Ovary (tissue), 9 donors: ENCODE measurements around the gene NFASC. TPM values are rescaled to one million over a fixed set of nuclear protein-coding genes. Genes with fewer than 3 reads are reported as not detected.

Experiments used
- DNase-seq, 5 donors: peaks; one replicate each; pipeline ENCODE4 v3.0.0-alpha.2; 2019 to 2020
- H3K27ac ChIP-seq, 2 donors: fragments of 200-600 bp; one replicate each; pipeline versions ENCODE4 v1.5.1 to v1.8.0; 2019 to 2022
- H3K27me3 ChIP-seq: fragments of 200-600 bp; one replicate; pipeline ENCODE4 v1.8.0; 2022
- H3K36me3 ChIP-seq: fragments of 200-600 bp; sonication (generic); one replicate; pipeline ENCODE4 v1.5.1; 2019
- H3K4me1 ChIP-seq: one replicate; pipeline ENCODE4 v1.8.1; 2013; ENCODE audit warnings: mild to moderate bottlenecking, moderate library complexity; ENCODE audit not compliant: insufficient read depth
- H3K4me3 ChIP-seq: fragments of 200-600 bp; sonication (generic); one replicate; pipeline ENCODE4 v1.5.1; 2017
- H3K9me3 ChIP-seq, 2 donors: fragments of 200-600 bp in 1 of 2; sonication (generic) in 1 of 2; one replicate each; pipeline versions ENCODE4 v1.5.1 to v1.8.1; 2013 to 2019; ENCODE audit warnings: mild to moderate bottlenecking in 1 of 2, moderate library complexity in 1 of 2
- CTCF ChIP-seq, 3 donors: fragments of 450-650 bp in 2 of 3; fragments of 200-600 bp in 1 of 3; IDR thresholded peaks; one replicate each; pipeline versions ENCODE4 v1.5.1 to v1.8.0; 2016 to 2022; ENCODE audit warnings: antibody characterized with exemption in 3 of 3, mild to moderate bottlenecking in 1 of 3
- EP300 ChIP-seq: sonication (generic); formaldehyde crosslinking; IDR thresholded peaks from one replicate; pipeline ENCODE4 v1.6.1; 2017; ENCODE audit warnings: antibody characterized with exemption
- POLR2A ChIP-seq: fragments of 450-650 bp; IDR thresholded peaks from one replicate; pipeline ENCODE4 v1.6.1; 2017; ENCODE audit warnings: antibody characterized with exemption, mild to moderate bottlenecking, moderate library complexity
- WGBS, 3 donors: extraction: QIAGEN DNeasy Blood & Tissue Kit in 1 of 3; methylation state at CpG; one replicate each; pipeline versions ENCODE4 v1.1.5 to v1.1.7; 2013 to 2017; 5-methylcytosine and 5-hydroxymethylcytosine counted together
- intact Hi-C, 4 donors: fragments of 100-400 bp; cut with DNase I; formaldehyde crosslinking; loops; one replicate each; pipeline versions ENCODE4 v1.11.0 to v1.15.1; 2022 to 2023
- polyA plus RNA-seq, 2 donors: library from polyadenylated mRNA; stranded (reverse); fragments of 200-250 nt in 1 of 2; fragments of 350-450 nt in 1 of 2; fragmentation: Illumina TruSeq in 1 of 2; extraction: RNeasy Lipid Tissue Mini Kit (QIAGEN cat#74804) in 1 of 2; gene quantifications; one replicate each; pipeline ENCODE4 v1.2.3, GENCODE V29; 2013 to 2014
- total RNA-seq, 7 donors: library from RNA; depleted of rRNA in 2 of 7; stranded (reverse); fragments of >200 nt in 2 of 7; fragmentation: NEBNext Ultra II Directional in 3 of 7; extraction: Animal tissue kit (Norgen Biotek cat#: 25700) in 3 of 7; gene quantifications; one replicate each; pipeline versions ENCODE4 v1.1.0 to v1.2.4, GENCODE V29; 2016 to 2023
- donor health status: DM: no; HTN: no; CAD: no; lungs with moderate emphysema.
- donor health status: DM: no; HTN: no; CAD: no.
- donor health status: Bipolar disorder and iron deficiency.
- donor health status: DM: yes; HTN: yes; CAD: no.
- donor health status: DM: no; HTN: no; CAD: no.
- donor health status: DM: yes; HTN: yes; CAD: no.

Gene NFASC
- total and polyA plus RNA-seq, 9 donors = 9.3 to 73.2 (median 20.9) TPM

- no peaks in the 10 kb centered on the region for H3K9me3 ChIP-seq
- TF ChIP-seq EP300 (no peak), POLR2A (no peak), CTCF (IDR thresholded peaks at IDR 0.05) (no peak)
- H3K4me1 ChIP-seq = no peaks in the 10 kb centered on the region
- H3K27ac ChIP-seq = no peak overlapping the region
- WGBS, 3 donors = 76 to 82% (median 77%) methylated on average over 8 of the region's 8 CpGs
- no peaks in the 10 kb centered on the region for H3K27me3 ChIP-seq
- H3K36me3 ChIP-seq = no peaks in the 10 kb centered on the region
- H3K4me3 ChIP-seq = no peak overlapping the region
- intact Hi-C loops = no loop called here
- DNase-seq = no peak
Observed at GRCh38 chr1:204960306-204961125, 89.9 kb downstream of the NFASC start.

GRCh38 chr1:204961765-204962419, 91.2 kb downstream of the NFASC start:
- Histone ChIP-seq H3K27me3 (no peaks in the 10 kb centered on the region), H3K9me3 (no peaks in the 10 kb centered on the region), H3K4me1 (no peaks in the 10 kb centered on the region), H3K27ac (no peak overlapping the region), H3K4me3 (no peak overlapping the region), H3K36me3 (no peaks in the 10 kb centered on the region)
- 39 to 54% (median 47%) methylated on average over 8 of the region's 8 CpGs for WGBS, 3 donors
- no peak for DNase-seq
- intact Hi-C loops = no loop called here
- TF ChIP-seq CTCF (IDR thresholded peaks at IDR 0.05) (no peak), EP300 (no peak), POLR2A (no peak)

- Histone ChIP-seq H3K27ac (no peak overlapping the region), H3K4me1 (no peaks in the 10 kb centered on the region), H3K4me3 (no peak overlapping the region), H3K9me3 (no peaks in the 10 kb centered on the region), H3K36me3 (no peaks in the 10 kb centered on the region), H3K27me3 (no peaks in the 10 kb centered on the region)
- TF ChIP-seq CTCF (IDR thresholded peaks at IDR 0.05) = no peak
- TF ChIP-seq EP300 = no peak
- TF ChIP-seq POLR2A = no peak
- WGBS, 3 donors = 92 to 94% (median 92%) methylated on average over 6 of the region's 6 CpGs
- DNase-seq = no peak
- intact Hi-C loops = no loop called here
Observed at GRCh38 chr1:204962742-204963632, 92.3 kb downstream of the NFASC start.

- TF ChIP-seq CTCF (IDR thresholded peaks at IDR 0.05) (no peak), POLR2A (no peak)
- DNase-seq = no peak
- Histone ChIP-seq H3K4me3 (no peak overlapping the region), H3K9me3 (no peaks in the 10 kb centered on the region), H3K4me1 (no peaks in the 10 kb centered on the region), H3K27ac (no peak overlapping the region), H3K27me3 (no peaks in the 10 kb centered on the region), H3K36me3 (no peaks in the 10 kb centered on the region)
- WGBS, 3 donors = 64 to 68% (median 67%) methylated on average over 6 of the region's 6 CpGs
- intact Hi-C loops = no loop called here
Observed at GRCh38 chr1:204967451-204967850, 96.8 kb downstream of the NFASC start.
